PC-3 (cell line): ENCODE measurements around the gene ATXN7L1. TPM values are rescaled to one million over a fixed set of nuclear protein-coding genes. Genes with fewer than 3 reads are reported as not detected.
A peak's percentile ranks its signal among the peaks of the same experiment; 100 is the strongest.
"Not testable (repeated sequence)": the region's sequence is repeated elsewhere in the genome, so short reads cannot be mapped to it uniquely, and the experiment has no call there.

Experiments used
- ATAC-seq: fragments of 200-7000 bp; cut with Tn5 transposase; 2 replicates; pipeline ENCODE4 v1.9.1; 2020; ENCODE audit warnings: mild to moderate bottlenecking, moderate library complexity
- BruUV-seq: library from RNA; stranded (reverse); fragments of 400-500 nt; replicated peaks from 2 replicates; lab custom pipeline; 2021; lab: Mats Ljungman, UMichigan
- CTCF ChIA-PET: fragments of 300-600 bp; sonication (Branson Sonifier 250); formaldehyde crosslinking; loops from one replicate; lab custom pipeline; 2022; ENCODE audit warnings: antibody characterized with exemption; lab: Charles Lee
- POLR2A ChIA-PET: fragments of 300-600 bp; sonication (Branson Sonifier 250); formaldehyde crosslinking; loops from one replicate; lab custom pipeline; 2022; ENCODE audit warnings: antibody characterized with exemption; ENCODE audit not compliant: unreplicated experiment; lab: Charles Lee
- DNase-seq: peaks from one replicate; pipeline ENCODE4 v3.0.0-alpha.2; 2015
- H2AFZ ChIP-seq: fragments of 300-600 bp; sonication (generic); 2 replicates; pipeline ENCODE4 v1.6.0; 2016; ENCODE audit warnings: antibody characterized with exemption, low read length
- H3F3A ChIP-seq: fragments of 300-600 bp; sonication (generic); one replicate; pipeline ENCODE4 v1.6.0; 2017; ENCODE audit warnings: antibody characterized with exemption, low read length, control low read depth, mild to moderate bottlenecking; ENCODE audit not compliant: unreplicated experiment
- H3K27ac ChIP-seq: fragments of 300-600 bp; sonication (generic); 2 replicates; pipeline ENCODE4 v1.5.1; 2016; ENCODE audit warnings: mild to moderate bottlenecking, low read length
- H3K27me3 ChIP-seq: fragments of 300-600 bp; sonication (generic); 2 replicates; pipeline ENCODE4 v1.6.1; 2016; ENCODE audit warnings: low read length, mixed read lengths
- H3K36me3 ChIP-seq: fragments of 300-600 bp; sonication (generic); 2 replicates; pipeline ENCODE4 v1.6.1; 2016; ENCODE audit warnings: low read depth, mixed run types, low read length, mixed read lengths
- H3K4me1 ChIP-seq: fragments of 300-600 bp; sonication (generic); 2 replicates; pipeline ENCODE4 v1.5.1; 2016; ENCODE audit warnings: low read length; ENCODE audit not compliant: insufficient read depth
- H3K4me2 ChIP-seq: fragments of 300-600 bp; sonication (generic); 2 replicates; pipeline ENCODE4 v1.6.0; 2016; ENCODE audit warnings: low read length
- H3K4me3 ChIP-seq: fragments of 300-600 bp; sonication (generic); 2 replicates; pipeline ENCODE4 v1.5.1; 2016; ENCODE audit warnings: mild to moderate bottlenecking, low read length, mixed read lengths
- H3K79me2 ChIP-seq: fragments of 300-600 bp; sonication (generic); 2 replicates; pipeline ENCODE4 v1.6.1; 2017; ENCODE audit warnings: low read length, mixed read lengths
- H3K9ac ChIP-seq: fragments of 300-600 bp; sonication (generic); 2 replicates; pipeline ENCODE4 v1.6.0; 2016; ENCODE audit warnings: mild to moderate bottlenecking, low read length
- H3K9me2 ChIP-seq: fragments of 300-600 bp; sonication (generic); replicated peaks from 2 replicates; pipeline ENCODE4 v1.6.1; 2016; ENCODE audit warnings: mixed run types, low read length, mixed read lengths
- H3K9me3 ChIP-seq: fragments of 300-600 bp; sonication (generic); 2 replicates; pipeline ENCODE4 v1.6.1; 2016; ENCODE audit warnings: low read length, mixed read lengths
- H4K20me1 ChIP-seq: fragments of 300-600 bp; sonication (generic); 2 replicates; pipeline ENCODE4 v1.6.1; 2016; ENCODE audit warnings: low read length, mixed read lengths
- EZH2 ChIP-seq: fragments of 300-600 bp; sonication (generic); IDR thresholded peaks from one replicate; pipeline ENCODE4 v1.6.1; 2017; ENCODE audit warnings: antibody characterized with exemption, mild to moderate bottlenecking, low read length; ENCODE audit not compliant: unreplicated experiment
- EZH2phosphoT487 ChIP-seq: fragments of 300-600 bp; sonication (generic); IDR thresholded peaks from 2 replicates; pipeline ENCODE4 v1.6.1; 2018; ENCODE audit warnings: mild to moderate bottlenecking, antibody characterized with exemption, low read length, borderline replicate concordance
- intact Hi-C: fragments of 100-400 bp; cut with micrococcal nuclease; formaldehyde crosslinking; loops from 2 replicates; pipeline ENCODE4 v1.9.0; 2023
- total RNA-seq: library from RNA; depleted of rRNA; stranded (reverse); fragments of >200 nt; gene quantifications from 2 replicates; pipeline ENCODE4 v1.2.3, GENCODE V29; 2014
- TF ChIP-seq, protein P1 (sequence below): fragments of 300-600 bp; sonication (generic); conservative IDR thresholded peaks from 2 replicates; pipeline ENCODE4 v1.5.1; 2017; ENCODE audit warnings: antibody characterized with exemption, low read depth, mild to moderate bottlenecking, low read length

The ATXN7L1 gene
- total RNA-seq, 1 experiment from 2014 or later, result 16.0 TPM

DNA sequence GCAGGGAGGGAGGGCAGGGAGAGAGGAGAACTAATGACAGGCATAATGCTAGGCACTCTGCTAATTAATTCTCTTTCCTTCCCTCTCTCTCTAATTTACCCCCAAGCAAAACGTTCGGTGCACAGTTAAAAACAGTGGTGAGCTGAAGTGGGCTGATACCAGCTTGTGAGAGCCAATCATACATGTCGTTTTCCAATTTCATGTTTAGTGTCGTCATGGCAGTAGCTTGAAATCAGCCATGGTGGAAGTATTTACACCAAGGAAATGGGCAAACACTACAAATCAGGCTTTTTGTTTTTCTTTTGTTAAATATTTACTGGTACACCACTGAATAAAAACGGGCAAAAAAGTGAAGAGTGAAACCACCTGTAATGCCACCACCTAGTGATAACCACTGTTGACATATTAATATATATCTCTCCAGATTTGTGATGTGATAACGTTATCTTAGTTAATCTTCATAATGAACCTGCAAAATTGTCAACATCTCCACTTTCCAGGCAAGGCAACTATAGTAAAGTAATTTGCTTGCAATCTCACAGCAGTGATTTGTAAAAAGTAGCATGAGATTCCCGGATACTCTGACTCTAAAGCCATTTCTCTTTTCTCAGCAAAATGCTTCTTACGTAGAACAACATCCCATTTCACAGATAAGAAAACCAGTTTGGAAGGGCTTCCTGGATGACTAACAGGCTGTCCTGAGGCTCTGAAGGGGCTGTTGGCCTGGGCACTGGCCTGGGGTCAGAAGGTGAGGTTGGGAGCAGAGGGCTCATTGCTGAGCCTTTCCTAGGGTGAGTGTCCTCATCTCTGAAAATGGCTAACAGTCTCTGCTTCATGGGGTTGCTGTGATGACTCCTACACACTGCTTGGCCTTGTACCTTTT is 83.7 kb downstream of the ATXN7L1 start:
- no peaks in the 10 kb centered on the region for H3K27me3 ChIP-seq
- intact Hi-C loops, result no loop called here
- H3K9ac ChIP-seq, result no peak overlapping the region
- no peak overlapping the region for H3K4me2 ChIP-seq
- H3K79me2 ChIP-seq, result no peaks in the 10 kb centered on the region
- H3K4me1 ChIP-seq, result peaks cover 61% of the 10 kb centered on the region
- no peak for ATAC-seq
- TF ChIP-seq, protein P1, sequence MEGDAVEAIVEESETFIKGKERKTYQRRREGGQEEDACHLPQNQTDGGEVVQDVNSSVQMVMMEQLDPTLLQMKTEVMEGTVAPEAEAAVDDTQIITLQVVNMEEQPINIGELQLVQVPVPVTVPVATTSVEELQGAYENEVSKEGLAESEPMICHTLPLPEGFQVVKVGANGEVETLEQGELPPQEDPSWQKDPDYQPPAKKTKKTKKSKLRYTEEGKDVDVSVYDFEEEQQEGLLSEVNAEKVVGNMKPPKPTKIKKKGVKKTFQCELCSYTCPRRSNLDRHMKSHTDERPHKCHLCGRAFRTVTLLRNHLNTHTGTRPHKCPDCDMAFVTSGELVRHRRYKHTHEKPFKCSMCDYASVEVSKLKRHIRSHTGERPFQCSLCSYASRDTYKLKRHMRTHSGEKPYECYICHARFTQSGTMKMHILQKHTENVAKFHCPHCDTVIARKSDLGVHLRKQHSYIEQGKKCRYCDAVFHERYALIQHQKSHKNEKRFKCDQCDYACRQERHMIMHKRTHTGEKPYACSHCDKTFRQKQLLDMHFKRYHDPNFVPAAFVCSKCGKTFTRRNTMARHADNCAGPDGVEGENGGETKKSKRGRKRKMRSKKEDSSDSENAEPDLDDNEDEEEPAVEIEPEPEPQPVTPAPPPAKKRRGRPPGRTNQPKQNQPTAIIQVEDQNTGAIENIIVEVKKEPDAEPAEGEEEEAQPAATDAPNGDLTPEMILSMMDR, result no peak
- TF ChIP-seq EZH2phosphoT487 (no peak), EZH2 (no peak)
- no peaks in the 10 kb centered on the region for H3K9me2 ChIP-seq
- H3K27ac ChIP-seq, result no peak overlapping the region
- no peaks in the 10 kb centered on the region for H3F3A ChIP-seq
- H3K9me3 ChIP-seq, result no peaks in the 10 kb centered on the region
- H4K20me1 ChIP-seq, result no peaks in the 10 kb centered on the region
- H3K4me3 ChIP-seq, result no peak overlapping the region
- no TSS peak for BruUV-seq
- POLR2A ChIA-PET, result no interaction called here
- CTCF ChIA-PET, result no interaction called here
- no peaks in the 10 kb centered on the region for H3K36me3 ChIP-seq
- no peak overlapping the region for H2AFZ ChIP-seq
- no peak for DNase-seq

DNA sequence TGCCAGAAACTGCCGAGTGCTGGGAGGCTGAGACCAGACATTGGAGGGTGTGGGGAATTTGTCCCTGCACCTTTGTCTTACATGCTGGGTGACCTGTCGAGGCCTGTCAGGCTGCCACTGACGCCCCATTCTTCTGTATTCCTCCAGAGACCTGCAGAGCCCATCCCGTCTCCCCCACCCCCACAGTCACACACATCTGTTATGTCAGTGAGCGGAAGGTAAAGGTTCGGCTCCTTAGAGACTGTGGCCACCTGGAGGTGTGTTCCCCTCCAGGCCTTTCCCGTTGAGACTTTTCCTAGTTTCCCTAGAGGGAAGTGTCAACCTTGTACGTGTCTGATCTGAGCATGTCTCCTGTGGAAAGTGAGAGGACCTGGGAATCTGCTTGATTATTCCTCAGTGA is 84.5 kb downstream of the ATXN7L1 start:
- no peaks in the 10 kb centered on the region for H3K79me2 ChIP-seq
- no peak overlapping the region for H3K4me2 ChIP-seq
- peaks cover 69% of the 10 kb centered on the region for H3K4me1 ChIP-seq
- H3K27ac ChIP-seq, result 0 out of 2 replicates have a peak overlapping the region, but pooled peaks have one; percentile 53
- DNase-seq, result no peak
- BruUV-seq, result no TSS peak
- no peak overlapping the region for H3K4me3 ChIP-seq
- POLR2A ChIA-PET, result interaction anchor here (0.7 kb wide), 1 partner anchor 15 kb away, joined by 4 read pairs; no protein-coding TSS in a partner anchor
- no peaks in the 10 kb centered on the region for H3K9me3 ChIP-seq
- TF ChIP-seq, protein P1, result no peak
- TF ChIP-seq EZH2phosphoT487 (no peak), EZH2 (no peak)
- no peak overlapping the region for H3K9ac ChIP-seq
- no peaks in the 10 kb centered on the region for H3K27me3 ChIP-seq
- no peaks in the 10 kb centered on the region for H4K20me1 ChIP-seq
- H2AFZ ChIP-seq, result no peak overlapping the region
- H3K9me2 ChIP-seq, result no peaks in the 10 kb centered on the region
- ATAC-seq, result no peak
- H3F3A ChIP-seq, result no peaks in the 10 kb centered on the region
- CTCF ChIA-PET, result no interaction called here
- H3K36me3 ChIP-seq, result no peaks in the 10 kb centered on the region
- intact Hi-C loops, result no loop called here

DNA sequence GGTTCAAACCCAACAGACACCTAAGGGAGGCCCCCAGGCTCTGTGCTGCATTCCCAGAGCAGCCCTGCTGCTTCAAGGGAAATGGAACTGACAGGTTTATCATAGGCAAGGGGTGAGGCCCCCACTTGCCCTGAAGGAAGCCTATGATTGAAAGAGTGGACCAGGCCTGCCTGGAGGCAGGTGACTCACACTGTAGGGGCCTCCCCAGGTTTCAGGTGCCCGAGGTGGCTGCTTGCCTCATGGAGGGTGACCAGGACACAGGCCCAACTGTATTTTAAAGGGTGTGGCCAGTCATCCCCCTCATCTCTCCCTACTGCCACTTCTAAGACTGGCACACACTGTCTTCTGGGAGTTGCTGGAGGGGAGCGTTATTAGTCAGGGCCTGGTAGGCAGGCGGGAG is 85.4 kb downstream of the ATXN7L1 start:
- Histone ChIP-seq H3K9ac (peak overlapping the region; percentile 15), H4K20me1 (no peaks in the 10 kb centered on the region), H3K4me3 (no peak overlapping the region), H2AFZ (no peak overlapping the region), H3K79me2 (no peaks in the 10 kb centered on the region), H3F3A (no peaks in the 10 kb centered on the region), H3K9me3 (no peaks in the 10 kb centered on the region), H3K4me2 (peak overlapping the region; percentile 11), H3K36me3 (no peaks in the 10 kb centered on the region), H3K9me2 (no peaks in the 10 kb centered on the region), H3K27ac (peak overlapping the region; percentile 53), H3K27me3 (no peaks in the 10 kb centered on the region), H3K4me1 (peaks cover 74% of the 10 kb centered on the region)
- intact Hi-C loops, result no loop called here
- ChIA-PET POLR2A (interaction anchor here (0.7 kb wide), 1 partner anchor 16 kb away, joined by 4 read pairs; no protein-coding TSS in a partner anchor), CTCF (interaction anchor here (0.6 kb wide), 1 partner anchor 650 kb away, joined by 4 read pairs; no protein-coding TSS in a partner anchor)
- BruUV-seq, result no TSS peak
- ATAC-seq, result peak; percentile 8; the same call in 1 of the 2 replicates
- DNase-seq, result peak; percentile 86
- TF ChIP-seq EZH2phosphoT487 (no peak), EZH2 (no peak)
- TF ChIP-seq, protein P1, result no peak

DNA sequence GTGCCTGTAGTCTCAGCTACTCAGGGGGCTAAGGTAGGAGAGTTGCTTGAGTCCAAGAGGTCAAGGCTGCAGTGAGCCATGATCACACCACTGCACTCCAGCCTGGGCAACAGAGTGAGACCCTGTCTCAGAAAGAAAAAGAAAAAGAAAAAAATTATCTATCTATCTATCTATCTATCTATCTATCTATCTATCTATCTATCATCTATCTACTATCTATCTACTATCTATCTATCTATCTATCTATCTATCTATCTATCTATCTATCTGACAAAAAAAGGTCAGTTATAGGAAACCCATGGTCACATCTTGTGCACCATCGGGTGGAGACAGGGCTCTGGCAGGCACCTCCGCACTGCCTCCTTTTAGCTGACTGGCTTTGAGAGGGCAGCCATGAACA is 85.9 kb downstream of the ATXN7L1 start:
- H3K27me3 ChIP-seq, H4K20me1 ChIP-seq, H2AFZ ChIP-seq, BruUV-seq, ATAC-seq, H3K9ac ChIP-seq, DNase-seq, H3K9me3 ChIP-seq, H3F3A ChIP-seq, H3K9me2 ChIP-seq, POLR2A ChIA-PET, H3K79me2 ChIP-seq, intact Hi-C loops, H3K4me3 ChIP-seq, H3K36me3 ChIP-seq: not testable (repeated sequence)
- Histone ChIP-seq H3K4me1 (peaks cover 71% of the 10 kb centered on the region), H3K27ac (peak overlapping the region; percentile 53), H3K4me2 (peak overlapping the region; percentile 11; the same call in 1 of the 2 replicates)
- CTCF ChIA-PET, result interaction anchor here (0.6 kb wide), 1 partner anchor 25 kb away, joined by 3 read pairs; no protein-coding TSS in a partner anchor
